Activated CD4-positive, alpha-beta T cell treated with anti-CD3 and anti-CD28 coated beads for 36 hours (primary cell): ENCODE measurements around the gene PGAM5. TPM values are rescaled to one million over a fixed set of nuclear protein-coding genes. Genes with fewer than 3 reads are reported as not detected.

ENCODE experiments used
- ATAC-seq: fragments of 200-7000 bp; cut with Tn5 transposase; one replicate; pipeline ENCODE4 v1.10.0; 2021; ENCODE audit warnings: mild to moderate bottlenecking, moderate library complexity
- CTCF ChIA-PET: fragments of 350-600 bp; sonication (Branson Sonifier 250); formaldehyde crosslinking; loops from one replicate; lab custom pipeline; 2021; ENCODE audit warnings: antibody characterized with exemption; lab: Charles Lee
- POLR2A ChIA-PET: fragments of 350-600 bp; sonication (Branson Sonifier 250); formaldehyde crosslinking; loops from one replicate; lab custom pipeline; 2021; ENCODE audit warnings: antibody characterized with exemption, inconsistent platforms; lab: Charles Lee
- DNase-seq: peaks from one replicate; pipeline ENCODE4 v3.0.0-alpha.2; 2020
- H3K27ac Mint-ChIP-seq: one replicate; pipeline ENCODE4 v1.8.0; 2021; ENCODE audit warnings: mixed read lengths
- H3K27me3 Mint-ChIP-seq: one replicate; pipeline ENCODE4 v1.8.0; 2021; ENCODE audit warnings: mixed read lengths
- H3K36me3 Mint-ChIP-seq: one replicate; pipeline ENCODE4 v1.8.0; 2021; ENCODE audit warnings: low read depth, mixed read lengths
- H3K4me1 Mint-ChIP-seq: one replicate; pipeline ENCODE4 v1.8.0; 2021; ENCODE audit warnings: mixed read lengths
- H3K4me3 Mint-ChIP-seq: one replicate; pipeline ENCODE4 v1.8.0; 2021; ENCODE audit warnings: mild to moderate bottlenecking, moderate library complexity, mixed read lengths
- H3K9me3 Mint-ChIP-seq: one replicate; pipeline ENCODE4 v1.8.0; 2021; ENCODE audit warnings: low read depth, mixed read lengths
- intact Hi-C, 2 experiments: fragments of 100-400 bp; cut with DNase I in 1 of 2; cut with micrococcal nuclease in 1 of 2; formaldehyde crosslinking; loops; one replicate each; pipeline versions ENCODE4 v1.14.2 to v1.15.1; 2022 to 2024; cut with DNase I, micrococcal nuclease
- total RNA-seq, 2 experiments: library from RNA; stranded (reverse); gene quantifications; one replicate each; pipeline ENCODE4 v1.2.3, GENCODE V29; 2021

Gene PGAM5
- total RNA-seq, 2 experiments from 2014 or later = 65.6 to 74.0 TPM

DNA sequence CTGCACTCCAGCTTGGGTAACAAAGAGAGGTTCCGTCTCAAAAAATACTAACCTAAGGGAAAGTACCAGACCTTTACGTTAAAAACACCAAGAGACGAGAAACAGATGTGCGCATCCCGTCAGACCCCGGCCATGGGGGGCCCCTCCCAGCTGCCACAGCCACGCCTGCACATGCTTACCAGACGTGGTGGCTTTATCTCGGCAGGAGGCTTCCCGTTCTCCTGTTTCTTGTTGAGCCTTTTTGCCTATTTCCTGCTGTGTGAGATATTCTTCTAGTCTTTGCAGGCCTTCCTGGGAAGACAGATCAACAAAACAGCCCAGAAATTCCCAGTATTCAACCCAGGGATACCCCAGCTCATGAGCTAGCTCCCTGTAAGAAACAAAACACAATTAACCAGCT, 23.6 kb downstream of the PGAM5 start:
- H3K4me3 Mint-ChIP-seq = no peak overlapping the region
- H3K27ac Mint-ChIP-seq = no peak overlapping the region
- intact Hi-C loops = no loop called here
- H3K9me3 Mint-ChIP-seq = no peaks in the 10 kb centered on the region
- ATAC-seq (no peak), DNase-seq (no peak)
- CTCF ChIA-PET = interaction anchor here (0.7 kb wide), 1 partner anchor 53 kb away, joined by 3 read pairs; no protein-coding TSS in a partner anchor
- no peaks in the 10 kb centered on the region for H3K4me1 Mint-ChIP-seq
- POLR2A ChIA-PET = no interaction called here
- no peaks in the 10 kb centered on the region for H3K27me3 Mint-ChIP-seq
- peaks cover 80% of the 10 kb centered on the region for H3K36me3 Mint-ChIP-seq

DNA sequence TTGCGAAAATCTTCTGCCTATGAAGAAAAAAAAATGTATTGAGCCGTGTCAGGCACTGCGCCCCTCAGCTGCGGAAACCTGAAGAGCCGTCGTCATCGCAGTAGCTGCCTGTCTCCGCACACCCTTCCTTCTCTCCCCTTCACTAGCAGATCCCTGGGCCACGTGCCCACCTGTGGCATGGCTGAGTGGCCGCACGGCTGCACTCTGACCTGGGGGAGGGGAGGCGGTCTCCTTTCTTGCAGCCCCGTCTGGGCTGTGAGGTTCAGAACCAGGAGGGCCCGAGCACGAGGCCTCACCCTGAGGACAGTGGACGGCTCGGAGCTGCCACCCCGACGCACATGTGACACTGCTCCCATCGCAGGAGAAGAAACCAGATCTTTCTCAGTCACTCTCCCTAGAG, 24.9 kb downstream of the PGAM5 start:
- Mint-ChIP-seq H3K9me3 (no peaks in the 10 kb centered on the region), H3K4me3 (no peak overlapping the region), H3K4me1 (no peaks in the 10 kb centered on the region), H3K27ac (no peak overlapping the region), H3K36me3 (peaks cover 82% of the 10 kb centered on the region), H3K27me3 (no peaks in the 10 kb centered on the region)
- no peak for ATAC-seq
- CTCF ChIA-PET = no interaction called here
- intact Hi-C loops = no loop called here
- DNase-seq = no peak
- POLR2A ChIA-PET = interaction anchor here (0.5 kb wide), 1 partner anchor 15 kb away, joined by 5 read pairs; no protein-coding TSS in a partner anchor

DNA sequence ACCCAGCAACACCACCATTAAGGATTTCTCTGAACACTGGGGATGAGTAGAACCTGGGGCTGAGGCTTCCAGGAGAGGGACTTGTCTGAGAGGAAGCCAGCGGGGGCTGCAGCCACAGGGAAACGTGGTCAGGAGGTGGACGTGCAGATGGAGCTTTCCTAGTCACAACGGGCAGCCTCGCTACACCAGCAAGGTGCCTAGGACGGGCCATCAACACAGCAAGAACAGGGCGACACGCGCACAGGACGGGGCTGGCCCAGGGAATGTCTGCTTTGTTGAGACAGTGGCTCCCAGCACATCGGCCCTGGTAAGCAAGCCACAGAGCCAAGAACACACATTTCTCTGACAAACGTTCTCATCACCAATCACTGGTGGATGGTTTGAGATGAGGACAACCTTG, 25.7 kb downstream of the PGAM5 start:
- H3K9me3 Mint-ChIP-seq = no peaks in the 10 kb centered on the region
- no peaks in the 10 kb centered on the region for H3K4me1 Mint-ChIP-seq
- DNase-seq = no peak
- H3K4me3 Mint-ChIP-seq = no peak overlapping the region
- H3K36me3 Mint-ChIP-seq = peaks cover 83% of the 10 kb centered on the region
- no peak for ATAC-seq
- ChIA-PET CTCF (interaction anchor here (1.0 kb wide), 1 partner anchor 14 kb away, joined by 4 read pairs; no protein-coding TSS in a partner anchor), POLR2A (no interaction called here)
- H3K27me3 Mint-ChIP-seq = no peaks in the 10 kb centered on the region
- no peak overlapping the region for H3K27ac Mint-ChIP-seq
- intact Hi-C loops = no loop called here

DNA sequence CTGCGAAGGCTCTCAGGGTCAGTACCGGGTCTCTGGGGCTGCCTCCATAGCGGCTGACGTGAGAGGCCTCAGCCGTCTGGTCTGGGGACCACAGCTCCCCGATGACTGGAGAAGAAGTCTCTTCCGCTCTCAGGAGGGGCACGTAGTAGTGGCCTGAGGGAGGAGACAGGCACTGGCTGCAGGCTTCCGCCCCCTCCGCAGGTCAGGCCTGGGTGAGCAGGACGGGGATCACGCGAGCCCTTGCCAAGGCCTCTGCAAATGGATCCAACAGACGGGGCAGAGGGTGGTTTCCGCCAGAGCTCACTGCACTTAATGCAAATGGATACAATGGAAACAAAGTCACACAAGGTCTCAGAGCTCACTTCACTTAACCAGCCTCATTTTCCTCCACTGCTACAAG, 26.3 kb downstream of the PGAM5 start:
- ATAC-seq (no peak), DNase-seq (no peak)
- intact Hi-C loops = no loop called here
- Mint-ChIP-seq H3K9me3 (no peaks in the 10 kb centered on the region), H3K4me3 (no peak overlapping the region), H3K4me1 (no peaks in the 10 kb centered on the region), H3K36me3 (peaks cover 83% of the 10 kb centered on the region), H3K27me3 (no peaks in the 10 kb centered on the region), H3K27ac (no peak overlapping the region)
- CTCF ChIA-PET = interaction anchor here (1.0 kb wide), 1 partner anchor 14 kb away, joined by 4 read pairs; no protein-coding TSS in a partner anchor
- POLR2A ChIA-PET = no interaction called here

DNA sequence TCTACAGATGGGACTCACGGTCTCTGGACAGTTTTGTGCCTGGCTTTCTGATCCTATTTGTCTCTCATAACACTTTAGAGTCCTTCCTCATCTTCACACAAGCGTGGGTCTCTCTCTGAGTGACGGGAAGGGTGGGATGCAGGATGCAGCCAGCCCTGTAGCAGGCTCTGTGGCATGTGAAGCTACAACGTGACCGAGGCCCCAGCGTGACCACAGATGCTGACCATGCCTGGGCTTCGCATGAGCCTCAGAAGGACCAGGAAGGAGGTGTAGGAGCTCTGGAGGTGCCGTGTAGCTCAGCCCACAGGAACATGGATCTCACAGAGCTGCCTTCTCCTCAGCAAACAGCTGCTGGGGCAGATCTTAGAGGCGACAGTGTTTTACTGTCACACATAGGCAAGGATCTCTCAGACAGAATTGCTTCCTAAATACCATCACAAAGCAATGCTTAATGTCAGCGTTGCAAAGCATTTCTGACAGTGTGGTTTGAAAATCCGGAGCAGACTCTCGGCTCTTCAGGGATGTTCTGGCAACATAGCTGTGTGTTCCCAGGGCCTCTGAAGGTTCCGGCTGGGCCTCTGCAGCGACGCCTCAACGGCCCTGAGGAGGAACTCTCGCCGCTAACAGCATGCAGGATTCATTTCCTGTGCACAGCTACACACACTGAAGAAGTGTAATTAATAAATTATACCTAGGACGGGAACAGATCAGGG, 29.1 kb downstream of the PGAM5 start:
- Mint-ChIP-seq H3K27ac (no peak overlapping the region), H3K9me3 (no peaks in the 10 kb centered on the region), H3K27me3 (no peaks in the 10 kb centered on the region), H3K4me3 (no peak overlapping the region), H3K36me3 (peaks cover 81% of the 10 kb centered on the region), H3K4me1 (peaks cover 6% of the 10 kb centered on the region)
- intact Hi-C loops = no loop called here
- ATAC-seq (no peak), DNase-seq (no peak)
- POLR2A ChIA-PET = interaction anchor here (0.6 kb wide), 1 partner anchor 14 kb away, joined by 4 read pairs; no protein-coding TSS in a partner anchor
- CTCF ChIA-PET = interaction anchor here (0.6 kb wide), 1 partner anchor 35 kb away, joined by 3 read pairs; no protein-coding TSS in a partner anchor

DNA sequence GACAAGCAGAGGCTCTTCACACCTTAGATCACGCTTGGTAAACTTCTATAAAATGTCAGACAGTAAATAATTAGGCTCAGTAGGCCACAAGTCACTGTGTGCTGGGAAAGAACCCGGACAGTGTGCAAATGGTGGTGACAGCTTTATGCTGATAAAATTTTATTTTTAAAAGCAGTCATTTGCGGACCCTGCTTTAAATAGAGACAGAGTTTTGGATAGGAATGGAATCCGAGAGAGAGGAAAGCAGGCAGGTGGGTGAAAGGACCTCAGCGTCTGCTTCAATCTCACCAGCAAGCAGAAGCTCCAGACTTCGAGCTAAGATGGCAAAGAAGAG, 29.6 kb downstream of the PGAM5 start:
- intact Hi-C loops = no loop called here
- Mint-ChIP-seq H3K4me3 (no peak overlapping the region), H3K9me3 (no peaks in the 10 kb centered on the region), H3K27ac (no peak overlapping the region), H3K36me3 (peaks cover 84% of the 10 kb centered on the region), H3K4me1 (peaks cover 6% of the 10 kb centered on the region), H3K27me3 (no peaks in the 10 kb centered on the region)
- ATAC-seq (no peak), DNase-seq (no peak)
- ChIA-PET CTCF (interaction anchor here (0.6 to 1.2 kb wide), 2 partner anchors 10 to 36 kb away, joined by 3 read pairs; no protein-coding TSS in a partner anchor), POLR2A (no interaction called here)

DNA sequence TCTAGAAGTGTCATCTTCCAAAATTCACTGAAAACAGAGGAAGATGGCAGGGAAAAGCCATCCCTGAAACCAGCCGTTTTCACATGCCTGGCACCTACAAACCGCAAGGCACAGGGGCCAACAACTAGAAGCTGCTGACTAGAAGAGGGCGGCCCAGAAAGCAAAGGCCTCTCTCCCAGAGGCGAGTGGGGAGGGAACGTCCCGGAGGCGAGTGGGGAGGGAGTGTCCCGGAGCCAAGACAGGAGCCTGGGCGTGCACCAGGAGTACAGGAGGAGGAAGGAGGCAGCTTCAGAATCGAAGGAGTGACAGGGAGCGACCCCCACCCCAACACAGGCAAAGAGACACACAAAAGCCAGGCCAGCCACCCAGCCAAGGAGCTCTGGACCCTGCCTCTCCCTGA, 30.0 kb downstream of the PGAM5 start:
- no peak overlapping the region for H3K27ac Mint-ChIP-seq

DNA sequence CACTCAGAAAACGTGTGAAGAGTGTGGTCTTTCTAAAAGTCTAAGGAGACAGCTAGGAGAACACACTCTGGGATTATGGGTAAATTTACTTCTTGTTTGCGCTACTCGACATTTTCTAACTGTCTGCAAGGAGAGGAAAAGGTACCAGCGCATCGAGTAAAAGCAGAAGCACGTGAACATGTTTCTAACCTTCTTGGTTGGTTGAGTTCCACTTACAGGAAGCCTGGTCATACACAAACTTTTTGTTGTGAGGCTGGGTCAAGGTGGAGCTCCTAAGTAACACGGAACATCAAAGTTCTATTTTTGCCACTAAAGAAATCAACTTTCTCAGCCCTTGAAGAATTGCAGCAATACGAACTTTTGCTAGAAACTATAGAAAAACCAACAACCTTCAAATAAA, 31.0 kb downstream of the PGAM5 start:
- ChIA-PET POLR2A (no interaction called here), CTCF (interaction anchor here (1.2 to 1.3 kb wide), 2 partner anchors 11 to 28 kb away, joined by 3 read pairs; no protein-coding TSS in a partner anchor)
- peaks cover 6% of the 10 kb centered on the region for H3K4me1 Mint-ChIP-seq
- peaks cover 83% of the 10 kb centered on the region for H3K36me3 Mint-ChIP-seq
- no peak overlapping the region for H3K27ac Mint-ChIP-seq
- no peaks in the 10 kb centered on the region for H3K27me3 Mint-ChIP-seq
- no peaks in the 10 kb centered on the region for H3K9me3 Mint-ChIP-seq
- H3K4me3 Mint-ChIP-seq = no peak overlapping the region
- ATAC-seq (no peak), DNase-seq (no peak)
- intact Hi-C loops = no loop called here

More for the DNA sequence above, 30.0 kb downstream of the PGAM5 start:
- CTCF ChIA-PET = interaction anchor here (0.6 to 1.2 kb wide), 2 partner anchors 10 to 36 kb away, joined by 3 read pairs; no protein-coding TSS in a partner anchor
- intact Hi-C loops = no loop called here
- POLR2A ChIA-PET = no interaction called here
- Mint-ChIP-seq H3K9me3 (no peaks in the 10 kb centered on the region), H3K4me3 (no peak overlapping the region), H3K36me3 (peaks cover 84% of the 10 kb centered on the region), H3K27me3 (no peaks in the 10 kb centered on the region), H3K4me1 (peaks cover 6% of the 10 kb centered on the region)
- DNase-seq (no peak), ATAC-seq (no peak)

DNA sequence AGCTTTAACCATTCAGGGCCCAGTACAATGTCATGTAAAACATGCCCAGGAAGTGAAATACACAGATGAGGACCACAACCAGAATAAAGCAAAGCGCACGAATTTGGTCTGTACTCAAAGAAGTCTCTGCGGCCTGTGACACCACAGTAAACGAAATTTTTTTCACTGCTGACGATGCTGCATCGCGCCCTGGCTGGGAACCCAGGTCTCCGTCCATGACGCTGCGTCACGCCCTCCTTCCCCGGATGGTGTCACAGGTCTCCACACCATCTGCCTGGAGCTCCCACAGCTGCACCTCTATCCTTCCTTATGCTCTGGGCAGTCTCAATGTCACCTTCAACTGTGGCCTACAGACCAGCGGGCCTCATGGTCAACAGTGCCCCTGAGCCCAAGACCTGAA, 33.2 kb downstream of the PGAM5 start:
- POLR2A ChIA-PET = no interaction called here

DNA sequence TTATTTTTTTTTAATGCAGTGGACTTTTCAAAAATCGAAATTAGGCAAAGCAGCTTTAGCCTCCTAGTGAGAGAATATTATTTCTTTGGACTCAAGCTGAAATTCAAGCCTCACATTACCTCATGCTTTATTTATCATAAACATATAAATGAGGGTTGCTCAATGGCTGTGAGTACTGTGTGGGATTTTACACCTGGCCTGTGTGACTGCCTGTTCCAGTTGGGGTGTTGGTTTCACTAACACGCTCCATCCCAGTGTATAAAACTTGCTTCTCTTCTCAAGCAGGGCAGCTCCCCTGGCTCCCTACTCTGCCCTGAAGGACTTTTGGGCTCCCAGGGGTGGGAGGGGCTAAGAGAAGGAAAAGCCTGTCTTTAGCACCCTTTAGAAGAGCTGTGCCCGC, 36.0 kb downstream of the PGAM5 start:
- intact Hi-C loops = no loop called here
- CTCF ChIA-PET = no interaction called here
- no peaks in the 10 kb centered on the region for H3K9me3 Mint-ChIP-seq
- peaks cover 6% of the 10 kb centered on the region for H3K4me1 Mint-ChIP-seq
- POLR2A ChIA-PET = no interaction called here
- peaks cover 77% of the 10 kb centered on the region for H3K36me3 Mint-ChIP-seq
- DNase-seq (no peak), ATAC-seq (no peak)
- no peaks in the 10 kb centered on the region for H3K27me3 Mint-ChIP-seq
- no peak overlapping the region for H3K4me3 Mint-ChIP-seq
- no peak overlapping the region for H3K27ac Mint-ChIP-seq

More for the DNA sequence above, 33.2 kb downstream of the PGAM5 start:
- CTCF ChIA-PET = interaction anchor here (1.0 kb wide), 1 partner anchor 26 kb away, joined by 3 read pairs; no protein-coding TSS in a partner anchor
- ATAC-seq = no peak
- peaks cover 90% of the 10 kb centered on the region for H3K36me3 Mint-ChIP-seq
- no peaks in the 10 kb centered on the region for H3K27me3 Mint-ChIP-seq
- H3K9me3 Mint-ChIP-seq = no peaks in the 10 kb centered on the region
- no peak overlapping the region for H3K27ac Mint-ChIP-seq
- DNase-seq = no peak
- H3K4me3 Mint-ChIP-seq = no peak overlapping the region
- peaks cover 6% of the 10 kb centered on the region for H3K4me1 Mint-ChIP-seq
- intact Hi-C loops = no loop called here

DNA sequence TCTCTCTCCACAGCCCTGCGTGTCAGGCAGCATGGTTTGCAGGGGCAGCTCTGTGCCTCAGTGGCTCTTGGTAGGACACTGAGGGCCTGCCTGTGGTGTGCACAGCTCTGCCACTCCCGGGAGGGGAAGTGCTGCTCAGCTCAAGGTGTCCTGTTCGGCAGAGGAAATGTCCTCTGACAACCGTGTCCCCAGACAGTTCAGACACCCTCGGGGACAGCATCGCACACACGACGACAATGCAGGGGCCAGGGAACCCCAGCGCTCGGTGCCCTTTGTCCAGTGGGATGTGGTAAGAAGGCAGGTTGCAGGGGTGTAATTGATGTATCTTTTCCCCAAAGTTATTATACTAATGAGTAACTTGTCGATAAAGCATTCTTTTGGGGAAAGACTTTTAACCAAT, 36.8 kb downstream of the PGAM5 start:
- peaks cover 6% of the 10 kb centered on the region for H3K4me1 Mint-ChIP-seq
- H3K4me3 Mint-ChIP-seq = no peak overlapping the region
- no peaks in the 10 kb centered on the region for H3K27me3 Mint-ChIP-seq
- intact Hi-C loops = no loop called here
- CTCF ChIA-PET = interaction anchor here (1.4 kb wide), 1 partner anchor 20 kb away, joined by 3 read pairs; no protein-coding TSS in a partner anchor
- no peak overlapping the region for H3K27ac Mint-ChIP-seq
- POLR2A ChIA-PET = no interaction called here
- H3K36me3 Mint-ChIP-seq = peaks cover 74% of the 10 kb centered on the region
- ATAC-seq (no peak), DNase-seq (no peak)
- no peaks in the 10 kb centered on the region for H3K9me3 Mint-ChIP-seq

DNA sequence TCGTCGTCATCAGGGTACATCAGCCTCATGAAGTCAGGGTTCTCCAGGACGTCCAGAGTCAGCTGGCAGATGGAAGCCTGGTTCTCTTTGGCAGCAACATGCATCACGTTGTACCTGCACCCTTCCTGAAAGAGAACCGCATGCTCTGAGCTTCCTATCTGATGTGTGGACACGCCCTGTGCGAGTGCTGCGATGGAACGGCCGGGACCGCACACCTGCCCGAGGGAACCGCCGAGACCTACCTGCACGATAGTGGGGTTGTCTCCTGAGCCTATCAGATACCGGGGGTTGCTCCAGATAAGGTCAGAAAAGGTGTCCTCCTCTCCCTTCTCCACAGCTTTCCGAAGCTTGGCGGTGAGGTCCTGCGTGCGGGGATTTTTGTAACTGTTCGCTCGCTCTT, 37.3 kb downstream of the PGAM5 start:
- CTCF ChIA-PET = interaction anchor here (0.5 to 1.4 kb wide), 2 partner anchors 20 to 34 kb away, joined by 3 read pairs; no protein-coding TSS in a partner anchor
- no peak overlapping the region for H3K4me3 Mint-ChIP-seq
- peaks cover 72% of the 10 kb centered on the region for H3K36me3 Mint-ChIP-seq
- peaks cover 2% of the 10 kb centered on the region for H3K4me1 Mint-ChIP-seq
- POLR2A ChIA-PET = no interaction called here
- no peak for ATAC-seq
- intact Hi-C loops = no loop called here
- no peak for DNase-seq
- no peaks in the 10 kb centered on the region for H3K9me3 Mint-ChIP-seq
- H3K27ac Mint-ChIP-seq = no peak overlapping the region
- H3K27me3 Mint-ChIP-seq = no peaks in the 10 kb centered on the region
